ENCODE results near the gene MAP3K10.
"Not testable (repeated sequence)": the region's sequence is repeated elsewhere in the genome, so short reads cannot be mapped to it uniquely, and the experiment has no call there.

MAP3K10 gene

DNA sequence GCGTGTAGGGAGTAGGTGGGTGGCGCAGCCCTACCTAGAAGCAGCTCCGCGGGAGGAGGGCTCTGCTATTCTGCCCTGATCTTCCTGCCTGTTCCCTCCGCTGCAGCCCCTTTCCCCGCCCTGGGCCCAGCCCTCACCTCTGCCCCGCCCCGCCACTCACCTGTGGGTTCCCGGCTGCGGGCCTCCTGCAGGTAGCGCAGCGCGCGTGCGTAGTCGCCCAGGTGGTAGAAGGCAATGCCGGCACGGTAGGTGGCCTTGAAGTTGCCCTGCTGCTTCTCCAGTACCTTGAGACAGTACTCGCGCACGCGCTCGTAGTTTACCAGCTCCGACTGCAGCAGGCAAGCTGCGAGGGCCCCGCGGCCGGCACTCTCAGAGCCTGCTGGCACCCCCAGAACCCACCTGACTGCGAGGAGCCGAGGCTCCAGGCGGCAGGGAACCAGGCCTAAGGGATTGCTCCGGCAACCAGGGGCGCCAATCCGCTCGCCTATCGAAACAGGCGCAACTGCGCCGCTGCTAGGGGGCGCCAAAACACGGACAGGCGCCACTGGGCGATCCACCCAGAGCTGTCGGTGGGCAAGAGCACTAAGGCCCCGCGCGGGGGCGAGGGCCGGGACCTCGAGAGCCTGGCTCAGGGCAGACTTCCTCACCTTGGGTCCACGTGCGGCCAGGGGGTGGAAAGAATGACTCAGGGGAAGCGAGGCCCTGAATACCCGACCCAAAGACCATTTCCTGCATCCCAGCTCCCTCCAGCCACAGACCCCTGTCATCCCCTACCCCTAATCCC, 26.0 kb downstream of the MAP3K10 start:
- DNase-seq (ENCODE audit: low spot score), result no peak

DNA sequence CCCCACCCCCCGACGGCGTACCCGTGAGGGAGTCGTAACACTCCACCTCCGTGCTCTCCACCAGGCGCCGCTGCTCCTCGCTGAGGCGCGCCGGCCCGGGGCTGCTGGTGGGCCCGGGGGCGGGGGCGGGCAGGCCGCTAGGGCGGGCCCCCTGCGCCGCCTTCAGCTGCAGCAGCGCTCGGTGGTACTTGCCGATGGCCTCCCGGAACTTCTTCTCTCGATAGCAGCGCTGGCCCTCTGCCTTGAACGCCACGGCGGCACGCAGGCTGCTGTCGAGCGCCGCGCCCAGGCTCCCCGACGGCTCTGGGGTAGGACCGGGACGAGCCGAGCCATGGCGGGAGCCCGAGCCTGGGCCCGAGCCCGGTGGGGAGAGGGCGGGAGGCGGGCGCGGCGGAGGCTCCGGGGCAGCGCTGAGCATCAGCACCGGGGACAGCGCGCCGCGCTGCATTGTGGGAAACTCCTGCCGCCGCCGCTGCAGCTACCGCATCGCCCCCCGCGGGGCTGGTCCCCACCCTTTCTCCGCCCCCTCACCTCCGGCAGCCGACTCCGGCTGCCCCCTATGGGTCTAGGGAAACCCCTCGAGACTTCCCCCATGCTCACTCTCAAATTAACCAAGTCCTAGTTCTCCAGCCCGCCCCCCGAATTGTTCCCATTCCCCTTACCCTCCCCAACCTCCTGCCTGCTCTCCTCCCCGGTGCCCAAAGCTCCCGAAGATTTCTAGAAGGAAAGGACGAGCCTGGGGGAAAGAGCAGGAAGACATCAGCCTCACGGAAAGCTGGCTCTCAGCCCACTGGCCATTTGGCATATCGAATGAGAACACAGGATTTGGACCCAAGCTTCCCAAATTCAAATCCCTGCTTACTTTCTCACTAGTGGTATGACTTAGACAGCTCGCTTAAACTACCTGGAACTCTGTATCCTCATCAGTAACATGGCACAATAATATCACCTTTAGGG, 27.0 kb downstream of the MAP3K10 start, which contains the start of gene TTC9B:
TTC9B (minus strand) TSS at position 451 of the 957 bp plus-strand sequence; CDS start at position 448, 3 bp downstream.
- DNase-seq (ENCODE audit: low spot score), result no peak

DNA sequence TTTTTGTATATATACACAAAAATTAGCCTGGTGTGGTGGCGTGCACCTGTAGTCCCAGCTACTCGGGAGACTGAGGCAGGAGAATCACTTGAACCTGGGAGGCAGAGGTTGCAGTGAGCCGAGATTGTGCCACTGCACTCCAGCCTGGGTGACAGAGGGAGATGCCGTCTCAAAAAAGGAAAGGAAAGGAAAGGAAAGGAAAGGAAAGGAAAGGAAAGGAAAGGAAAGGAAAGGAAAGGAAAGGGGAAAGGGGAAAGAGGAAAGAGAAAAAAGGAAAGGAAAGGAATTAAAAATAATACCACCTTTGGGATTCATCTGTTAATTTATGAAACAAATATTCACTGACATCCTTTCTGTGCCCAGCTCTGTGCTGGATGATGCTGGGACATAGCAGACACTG, 27.8 kb downstream of the MAP3K10 start:
- DNase-seq (ENCODE audit: low spot score), result not testable (repeated sequence)

DNA sequence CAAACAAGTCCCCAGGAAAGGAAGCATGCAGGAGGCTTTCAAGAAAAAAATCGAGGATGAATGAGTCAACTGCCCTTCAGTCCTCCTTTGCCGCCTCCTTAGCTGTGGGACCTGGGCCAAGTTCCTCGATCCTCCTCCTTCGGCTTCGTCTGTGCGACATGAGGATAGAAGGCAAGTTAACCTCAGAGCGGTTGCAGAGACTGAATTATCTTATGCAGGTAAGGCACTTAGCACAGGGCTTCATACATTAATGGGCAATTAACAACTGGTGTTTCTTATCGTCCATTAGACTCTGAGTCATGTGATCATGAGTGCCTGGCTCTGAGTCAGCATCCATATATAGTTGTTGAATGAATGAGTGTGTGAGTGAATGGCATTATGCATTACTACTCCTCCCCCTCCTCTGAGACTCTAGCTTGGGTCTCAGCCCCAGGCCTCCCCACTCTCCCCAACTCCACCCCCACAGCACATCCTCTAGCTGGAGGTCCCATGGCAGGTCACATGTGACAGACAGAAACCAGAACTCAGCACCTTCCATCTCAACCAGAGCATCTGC, 28.6 kb downstream of the MAP3K10 start:
- no peak for DNase-seq (ENCODE audit: low spot score)

DNA sequence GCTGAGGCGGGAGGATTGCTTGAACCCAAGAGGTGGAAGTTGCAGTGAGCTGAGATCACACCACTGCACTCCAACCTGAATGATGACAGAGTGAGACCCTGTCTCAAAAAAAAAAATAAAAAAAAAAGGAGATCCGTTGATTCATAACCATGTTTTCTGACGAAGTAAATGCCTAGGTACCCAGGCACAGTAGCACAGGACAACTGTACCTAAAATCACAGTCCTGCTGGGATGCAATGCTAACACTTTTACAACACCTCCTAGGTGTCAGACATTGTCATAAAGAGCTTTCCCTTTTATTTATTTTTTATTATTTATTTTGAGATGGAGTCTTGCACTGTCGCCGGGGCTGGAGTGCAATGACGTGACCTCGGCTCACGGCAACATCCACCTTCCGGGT, 29.4 kb downstream of the MAP3K10 start:
- DNase-seq (ENCODE audit: low spot score), result no peak

DNA sequence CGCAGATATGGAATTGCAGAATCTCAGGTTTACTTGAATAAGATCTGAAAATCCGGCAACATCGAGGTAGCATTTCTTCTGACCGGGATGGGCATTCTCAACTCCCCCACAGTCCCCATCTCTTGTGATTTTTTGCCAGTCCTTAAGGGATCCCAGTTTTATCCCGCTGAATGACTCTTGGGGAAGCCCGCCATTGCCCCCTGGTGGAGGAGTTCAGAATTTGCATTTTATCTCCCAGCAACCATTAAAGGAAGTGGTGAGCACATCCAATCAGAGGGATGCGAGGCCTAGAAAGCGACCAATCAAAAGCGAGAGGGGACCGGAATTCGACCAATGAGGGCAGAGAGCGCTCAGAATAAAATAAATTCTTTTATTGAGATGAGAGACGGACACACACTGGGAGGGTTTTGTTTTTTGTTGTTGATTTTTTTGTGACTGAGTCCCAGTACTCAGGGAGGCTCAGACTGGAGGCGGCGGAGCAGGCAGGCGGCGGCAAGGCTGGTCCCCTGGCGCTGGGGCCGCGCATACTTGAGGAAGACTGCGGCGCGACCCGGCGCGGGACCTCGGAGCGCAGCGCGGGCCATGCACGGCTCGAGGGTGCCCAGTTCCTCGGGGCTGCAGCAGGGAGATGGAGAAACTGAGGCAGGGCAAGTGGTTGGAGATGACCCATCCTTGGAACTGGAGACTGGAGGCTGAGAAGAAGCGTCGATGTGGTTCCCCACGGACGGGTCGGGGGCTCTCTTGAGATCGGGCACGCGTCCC, 30.8 kb downstream of the MAP3K10 start:
- no peak for DNase-seq (ENCODE audit: low spot score)

DNA sequence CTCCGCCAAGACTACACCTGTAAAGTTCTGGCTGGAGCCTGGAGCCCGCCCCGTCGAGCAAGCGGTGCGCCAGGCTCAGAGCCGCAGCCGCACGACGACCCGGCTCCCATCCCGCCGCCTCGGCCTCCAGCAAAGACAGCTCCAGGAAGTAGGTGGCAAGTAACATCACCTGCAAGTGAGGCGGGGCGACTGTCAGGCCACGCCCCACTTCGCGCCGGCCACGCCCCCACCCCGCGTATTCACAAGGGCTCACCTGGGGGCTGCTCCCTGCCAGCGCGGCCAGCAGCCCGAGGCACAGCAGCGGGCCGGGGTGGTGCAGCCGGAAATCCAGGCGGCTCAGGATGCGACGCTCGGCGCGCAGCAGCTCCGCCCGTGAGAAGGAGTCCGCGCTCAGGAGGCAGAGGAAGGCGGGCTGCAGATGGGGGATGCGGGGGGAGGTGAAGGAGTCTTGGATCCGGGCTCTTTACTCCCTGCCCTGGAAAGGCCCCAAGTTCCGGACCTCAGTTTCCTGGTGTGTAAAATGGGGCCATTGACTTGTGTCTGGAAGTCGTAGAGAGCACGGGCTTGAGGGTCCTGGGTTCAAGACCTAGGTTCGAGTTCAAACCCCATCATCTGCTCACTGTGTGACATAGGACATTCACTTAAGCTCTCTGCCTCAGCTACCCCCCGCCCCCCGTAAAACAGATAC, 32.1 kb downstream of the MAP3K10 start:
- no peak for DNase-seq (ENCODE audit: low spot score)

DNA sequence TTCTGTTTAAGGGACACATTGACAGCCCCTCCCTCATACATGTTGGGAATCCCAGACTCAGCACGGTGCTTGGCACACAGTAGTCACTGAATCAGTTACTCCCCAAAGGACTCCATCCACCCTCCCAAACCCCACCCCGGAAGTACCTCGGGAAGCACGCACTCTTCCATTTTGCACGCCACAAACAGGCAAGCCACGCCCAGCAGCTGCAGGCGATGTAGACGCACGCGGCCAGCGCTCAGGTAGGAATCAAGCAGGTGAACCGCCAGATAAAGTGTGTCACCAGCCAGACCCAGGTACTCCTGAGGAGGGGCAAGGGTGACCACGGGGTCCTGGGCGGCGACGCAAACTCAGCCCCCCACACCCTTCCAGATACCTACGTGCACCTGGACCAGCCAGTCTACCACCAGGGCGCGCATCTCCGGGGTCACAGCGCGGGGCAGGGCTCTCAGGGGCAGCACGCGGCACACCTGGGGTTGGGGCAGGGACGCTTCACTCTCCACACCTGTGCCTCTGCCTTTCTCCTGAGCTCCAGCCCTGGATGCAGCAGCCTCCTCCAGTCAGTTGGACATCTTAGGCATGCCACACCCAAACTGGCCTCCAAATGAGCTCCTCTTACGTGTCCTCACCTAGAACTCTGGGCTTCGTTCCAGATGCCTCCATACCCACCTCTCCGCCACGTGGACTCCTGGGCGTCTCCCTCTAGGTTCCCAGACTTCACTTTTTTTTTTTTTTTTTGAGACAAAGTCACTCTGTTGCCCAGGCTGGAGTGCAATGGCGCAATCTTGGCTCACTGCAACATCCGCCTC, 33.3 kb downstream of the MAP3K10 start:
- no peak for DNase-seq (ENCODE audit: low spot score)

DNA sequence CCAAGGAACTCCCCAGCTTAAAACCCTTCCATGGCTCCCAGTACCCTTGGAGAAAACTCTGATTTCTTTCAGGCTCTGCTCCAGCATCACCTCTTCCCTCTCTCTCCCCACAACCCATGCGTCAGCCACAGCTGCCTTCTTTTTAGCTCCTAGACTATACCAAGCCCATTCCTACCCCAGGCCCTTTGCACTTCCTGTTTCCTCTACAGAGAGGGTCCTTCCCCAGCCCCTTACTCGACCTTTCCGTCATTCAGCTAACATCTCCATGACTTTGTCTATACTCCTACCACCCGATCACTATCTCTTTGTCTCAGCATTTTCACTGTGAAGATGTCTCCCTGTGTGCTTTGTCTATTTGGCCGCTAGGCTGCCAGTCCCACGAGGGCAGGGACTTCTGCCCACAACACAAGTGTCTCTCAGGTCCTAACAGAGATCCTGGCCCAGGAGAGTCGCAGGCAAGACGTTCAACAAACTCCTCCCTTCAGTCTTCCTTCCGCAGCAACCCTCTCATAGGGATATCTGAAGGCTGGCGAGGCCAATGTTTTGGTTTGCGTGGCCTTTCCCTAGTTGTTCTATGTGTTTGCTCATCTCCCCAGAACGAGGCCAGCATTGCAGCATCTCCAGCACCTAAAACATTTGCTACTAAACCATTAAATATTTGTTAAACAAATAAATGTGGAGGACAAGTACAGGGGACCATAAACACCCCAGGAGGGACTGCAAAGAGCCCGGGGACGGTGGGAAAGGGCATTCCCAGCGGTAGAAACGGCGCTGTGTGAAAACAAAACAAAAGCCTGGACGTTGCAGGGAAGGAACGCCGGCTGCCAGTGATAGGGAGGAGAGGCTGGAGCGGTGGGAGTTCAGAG, 34.4 kb downstream of the MAP3K10 start:
- DNase-seq (ENCODE audit: low spot score), result no peak

DNA sequence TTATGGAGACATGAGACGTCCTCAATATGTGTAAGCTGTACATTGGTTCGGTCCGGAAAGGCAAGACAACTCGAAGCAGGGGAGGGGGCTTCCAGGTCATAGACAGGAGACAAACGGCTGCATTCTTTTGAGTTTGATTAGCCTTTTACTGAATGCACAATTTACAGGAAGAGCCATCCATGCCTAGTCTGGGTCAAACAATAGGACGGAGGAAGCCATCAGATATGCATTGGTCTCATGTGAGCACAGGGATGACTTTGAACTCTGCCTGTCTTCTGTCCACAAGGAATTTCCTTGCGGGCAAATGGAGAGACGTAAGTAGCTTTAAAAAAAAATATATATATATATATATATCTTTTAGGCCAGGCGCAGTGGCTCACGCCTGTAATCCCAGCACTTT, 37.1 kb downstream of the MAP3K10 start:
- no peak for DNase-seq (ENCODE audit: low spot score)

DNA sequence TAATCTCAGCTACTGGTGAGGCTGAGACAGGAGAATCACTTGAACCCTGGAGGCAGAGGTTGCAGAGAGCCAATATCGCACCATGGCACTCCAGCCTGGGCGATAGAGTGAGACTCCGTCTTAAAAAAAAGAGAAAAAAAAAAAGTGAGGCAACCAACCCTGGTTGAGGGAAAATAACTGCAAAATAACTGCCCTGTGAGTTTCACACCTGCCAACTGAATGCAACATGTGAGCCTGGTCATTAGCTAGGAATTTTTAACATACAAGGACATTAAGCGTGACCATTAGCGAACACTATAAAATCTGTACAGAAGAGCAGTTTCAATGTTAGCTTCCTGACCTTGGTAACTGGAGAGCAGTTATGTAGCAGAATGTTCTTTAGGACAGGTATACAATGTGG, 37.6 kb downstream of the MAP3K10 start:
- no peak for DNase-seq (ENCODE audit: low spot score)

DNA sequence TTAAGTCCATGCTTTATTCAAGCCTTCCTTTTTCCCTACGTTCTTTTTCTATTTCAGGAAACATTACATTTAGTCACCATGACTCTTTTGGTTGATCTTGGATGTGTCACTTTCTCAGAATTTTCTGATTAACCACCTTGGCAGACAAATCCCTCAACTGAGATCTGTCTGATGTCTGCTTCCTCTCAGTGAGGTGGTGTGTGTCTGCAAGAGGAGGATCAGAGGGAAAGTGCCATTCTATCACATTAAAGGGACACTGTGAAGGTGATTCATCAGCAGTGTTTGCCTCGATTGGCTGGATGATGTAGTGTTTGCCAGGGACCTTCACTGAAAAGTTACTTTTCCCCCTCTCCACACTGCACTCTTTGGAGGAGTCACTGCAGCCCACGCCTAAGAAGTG, 38.3 kb downstream of the MAP3K10 start:
- DNase-seq (ENCODE audit: low spot score), result no peak

DNA sequence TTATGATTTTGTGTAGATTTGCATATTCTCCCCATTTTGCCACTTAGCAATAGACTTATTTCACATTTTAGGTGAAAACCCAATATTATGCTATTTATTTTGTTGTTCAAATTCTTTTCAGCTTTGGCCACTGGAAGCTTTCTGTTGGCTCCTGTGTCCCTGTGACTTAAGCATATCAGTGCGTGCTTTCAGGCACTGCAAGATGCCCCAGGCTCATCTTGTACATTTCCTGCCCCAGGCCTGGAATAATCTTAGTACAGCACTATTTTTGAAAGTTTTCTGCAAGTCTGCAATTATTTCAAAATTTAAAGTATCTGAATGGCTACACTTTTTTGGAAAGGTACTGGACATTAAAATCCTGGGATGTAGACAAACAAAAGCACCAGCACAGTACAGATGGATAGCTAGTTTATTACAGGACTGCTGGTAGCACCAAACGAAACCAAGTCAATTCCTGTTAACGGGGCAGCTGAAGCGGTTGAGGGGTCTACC, 38.7 kb downstream of the MAP3K10 start:
- no peak for DNase-seq (ENCODE audit: low spot score)

DNA sequence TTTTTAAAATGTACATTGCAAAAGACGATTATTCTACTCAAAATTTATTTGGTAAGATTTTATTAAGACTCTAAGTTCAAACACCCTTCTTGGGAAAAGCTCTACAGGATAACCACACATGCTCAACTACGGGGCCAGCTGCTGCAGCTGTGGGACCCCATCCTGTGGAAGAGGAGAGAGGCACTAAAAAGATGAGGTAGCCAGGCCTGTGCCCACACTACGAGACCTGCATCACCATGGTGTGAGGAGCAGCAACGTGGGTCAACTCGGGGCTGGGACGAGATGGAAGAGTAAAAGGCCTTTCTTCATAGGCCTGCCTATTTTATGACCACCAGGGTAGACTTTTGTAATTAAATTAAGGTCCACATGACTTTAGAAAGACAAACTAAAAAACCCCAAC, 39.8 kb downstream of the MAP3K10 start:
- no peak for DNase-seq (ENCODE audit: low spot score)

DNA sequence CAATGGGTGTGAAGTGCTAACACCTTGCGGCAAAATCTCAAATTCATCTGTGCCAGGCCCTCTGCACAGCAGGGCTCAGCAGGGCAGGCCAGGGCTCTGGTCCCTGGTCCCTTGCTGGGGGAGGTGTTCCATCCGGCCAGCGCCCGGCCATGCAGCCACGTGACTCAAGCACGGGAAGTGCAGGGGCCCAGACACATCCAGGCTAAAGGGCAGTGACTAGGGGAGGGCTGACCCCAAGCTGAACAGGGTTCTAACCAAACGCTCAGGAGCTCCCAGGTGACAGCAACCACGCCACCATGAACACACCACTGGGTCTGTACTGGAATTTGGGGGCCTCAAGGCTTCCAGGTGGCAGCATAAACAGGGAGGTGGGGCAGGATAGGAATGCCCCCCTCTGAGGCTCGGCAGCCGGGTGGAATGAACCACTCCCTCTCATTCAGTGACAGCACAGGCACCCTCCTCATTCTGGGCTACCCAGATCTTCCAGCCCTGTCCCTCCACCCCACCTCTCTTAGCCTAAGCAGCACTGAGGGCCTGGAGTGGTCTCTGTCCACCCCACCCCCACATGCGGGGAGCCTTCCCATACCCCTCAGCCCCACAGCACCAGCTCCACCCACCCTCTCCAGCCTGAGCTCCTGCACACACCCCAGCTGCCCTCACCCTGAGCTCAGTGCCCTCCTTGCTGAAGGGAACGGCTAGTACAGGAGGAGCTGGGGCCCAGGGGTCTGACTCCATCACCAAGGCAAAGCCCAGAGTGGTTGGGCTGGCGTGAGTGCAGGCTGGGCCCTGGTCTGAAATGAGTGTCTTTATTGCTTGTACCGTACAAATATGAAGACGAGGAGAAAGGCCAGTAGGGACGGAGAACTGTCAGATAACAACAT, 40.6 kb downstream of the MAP3K10 start:
- no peak for DNase-seq (ENCODE audit: low spot score)

DNA sequence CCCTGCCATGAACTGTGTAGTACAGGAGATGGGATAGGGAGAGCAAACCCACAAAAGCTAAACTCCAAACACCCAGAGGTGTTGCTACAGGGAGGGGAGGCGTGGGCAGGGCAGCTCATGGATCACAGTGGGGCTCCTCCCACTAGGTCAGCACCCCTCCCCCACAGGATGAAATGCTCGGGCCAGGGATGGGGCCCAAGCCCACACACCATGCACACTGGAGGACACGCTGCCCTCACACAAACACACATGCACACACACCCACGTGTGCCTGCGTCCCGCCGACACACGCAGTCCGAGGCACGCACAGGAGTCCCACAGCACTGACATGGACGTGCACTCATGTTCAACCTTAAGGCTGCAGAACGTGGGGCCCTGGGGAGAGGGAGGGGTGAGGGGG, 41.3 kb downstream of the MAP3K10 start:
- no peak for DNase-seq (ENCODE audit: low spot score)

DNA sequence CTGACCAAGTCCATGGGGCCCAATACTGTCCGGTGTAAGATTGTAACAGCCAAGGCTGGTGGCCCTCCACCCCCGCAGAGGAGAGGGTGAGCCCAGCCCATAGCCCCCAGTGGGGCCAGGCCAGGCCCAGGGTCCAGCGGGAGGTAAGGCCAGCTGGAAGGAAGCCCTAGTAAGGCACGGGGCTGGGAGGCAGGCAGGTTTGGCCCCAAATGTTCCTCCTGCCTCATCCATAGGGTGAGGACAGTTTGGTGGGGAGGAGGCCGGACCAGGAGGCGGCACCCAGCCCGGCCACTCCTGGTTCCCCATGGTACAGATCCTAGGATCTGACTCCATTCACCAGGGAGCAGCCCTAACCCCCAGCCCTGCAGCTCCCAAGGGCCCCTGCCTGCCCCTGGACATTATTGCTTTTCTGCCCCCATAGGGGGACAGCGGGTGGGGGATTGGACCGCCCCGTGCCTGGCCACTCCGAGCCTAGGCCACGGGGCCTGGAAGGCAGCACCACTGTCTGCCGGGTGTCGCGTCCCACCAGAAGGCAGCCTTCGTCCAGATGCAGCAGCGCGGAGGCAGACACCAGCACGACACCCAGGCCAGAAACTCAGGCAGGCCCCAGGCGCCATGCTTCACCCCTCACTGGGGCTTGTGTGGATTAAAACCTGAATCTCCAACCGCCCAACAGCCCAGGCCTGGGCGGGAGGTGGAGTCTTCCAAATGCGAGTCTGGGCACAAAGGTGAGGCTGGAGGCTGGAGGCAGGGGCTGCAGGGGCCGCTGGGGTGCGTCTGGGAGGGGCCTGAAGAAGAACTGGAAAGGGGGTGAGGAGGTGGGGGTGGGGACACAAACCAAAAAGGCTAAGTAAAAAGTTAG, 42.0 kb downstream of the MAP3K10 start:
- DNase-seq (ENCODE audit: low spot score), result no peak
